HepG2 (cell line): ENCODE measurements around the gene HDAC10. TPM values are rescaled to one million over a fixed set of nuclear protein-coding genes. Genes with fewer than 3 reads are reported as not detected.

Source experiments
- BRF2 ChIP-seq: sonication (generic); formaldehyde crosslinking; IDR thresholded peaks from 2 replicates; pipeline ENCODE4 v1.8.1; 2022; ENCODE audit warnings: mild to moderate bottlenecking, missing genetic modification reagents
- E2F5 ChIP-seq: sonication (generic); formaldehyde crosslinking; conservative IDR thresholded peaks from 2 replicates; pipeline ENCODE4 v1.4.0; 2020; ENCODE audit warnings: missing genetic modification reagents
- GPN1 ChIP-seq: sonication (generic); formaldehyde crosslinking; IDR thresholded peaks from 2 replicates; pipeline ENCODE4 v1.5.1; 2020; ENCODE audit warnings: missing genetic modification reagents, borderline replicate concordance
- LCORL ChIP-seq, 2 experiments: fragments of 450-650 bp in 1 of 2; sonication (generic) in 1 of 2; formaldehyde crosslinking in 1 of 2; IDR thresholded peaks; 2 replicates each; pipeline versions ENCODE4 v1.5.0 to v1.6.1; 2017 to 2020; ENCODE audit warnings: antibody characterized with exemption in 1 of 2, missing genetic modification reagents in 1 of 2
- MAFF ChIP-seq: IDR thresholded peaks from 2 replicates; pipeline ENCODE4 v1.6.1; 2011; ENCODE audit warnings: low read depth, low read length, improper control_type of control experiment
- NFE2L2 ChIP-seq: fragments of 150-350 bp; IDR thresholded peaks from 2 replicates; pipeline ENCODE4 v1.6.1; 2014; ENCODE audit warnings: low read length
- PATZ1 ChIP-seq: sonication (generic); formaldehyde crosslinking; IDR thresholded peaks from 2 replicates; pipeline ENCODE4 v1.4.0; 2020; ENCODE audit warnings: missing genetic modification reagents
- RFX5 ChIP-seq: IDR thresholded peaks from 2 replicates; pipeline ENCODE4 v1.6.1; 2011; ENCODE audit warnings: low read depth, low read length, improper control_type of control experiment
- STAG1 ChIP-seq: sonication (generic); formaldehyde crosslinking; IDR thresholded peaks from 2 replicates; pipeline ENCODE4 v1.4.0; 2020; ENCODE audit warnings: missing genetic modification reagents
- THAP9 ChIP-seq: sonication (generic); formaldehyde crosslinking; IDR thresholded peaks from 2 replicates; pipeline ENCODE4; 2020; ENCODE audit warnings: missing genetic modification reagents, mild to moderate bottlenecking, borderline replicate concordance
- ZBTB7A ChIP-seq: sonication (generic); formaldehyde crosslinking; IDR thresholded peaks from 2 replicates; pipeline ENCODE4 v1.8.0; 2022; ENCODE audit warnings: mild to moderate bottlenecking, missing genetic modification reagents
- ZNF263 ChIP-seq: sonication (generic); formaldehyde crosslinking; IDR thresholded peaks from 2 replicates; pipeline ENCODE4 v1.4.0; 2020; ENCODE audit warnings: missing genetic modification reagents
- ZNF264 ChIP-seq: sonication (generic); formaldehyde crosslinking; IDR thresholded peaks from 2 replicates; pipeline ENCODE4 v1.4.0; 2020; ENCODE audit warnings: missing genetic modification reagents
- ZNF3 ChIP-seq: IDR thresholded peaks from 2 replicates; pipeline ENCODE4 v1.7.0; 2017; ENCODE audit warnings: inconsistent platforms
- ZNF570 ChIP-seq: sonication (generic); formaldehyde crosslinking; IDR thresholded peaks from 2 replicates; pipeline ENCODE4 v1.4.0; 2020; ENCODE audit warnings: mild to moderate bottlenecking, missing genetic modification reagents, borderline replicate concordance
- ZNF687 ChIP-seq: sonication (generic); formaldehyde crosslinking; IDR thresholded peaks from 2 replicates; pipeline ENCODE4 v1.5.1; 2020; ENCODE audit warnings: mild to moderate bottlenecking, missing genetic modification reagents, moderate library complexity
- polyA plus RNA-seq, 8 experiments: library from polyadenylated mRNA; depleted of rRNA in 3 of 8; stranded (reverse) in 7 of 8; unstranded in 1 of 8; fragments of >200 nt; fragmentation: Illumina TruSeq in 4 of 8; extraction: Trizol in 4 of 8; gene quantifications; 2 replicates each; pipeline versions ENCODE4 v1.2.1 to v1.2.3, GENCODE V29; 2011 to 2016; ENCODE audit warnings: low read depth in 4 of 8, missing spikeins in 1 of 8, mixed read lengths in 1 of 8; ENCODE audit not compliant: insufficient read depth in 1 of 8
- total RNA-seq, 5 experiments: library from RNA; depleted of rRNA; stranded (reverse); fragments of >200 nt; fragmentation: Illumina TruSeq; extraction: Trizol; gene quantifications; 2 replicates each; pipeline ENCODE4 v1.2.3, GENCODE V29; 2016; ENCODE audit warnings: low read depth in 1 of 5
- TF ChIP-seq, protein P1 (sequence below): sonication (generic); formaldehyde crosslinking; IDR thresholded peaks from 2 replicates; pipeline ENCODE4 v1.9.0; 2021; ENCODE audit warnings: missing genetic modification reagents, mild to moderate bottlenecking, borderline replicate concordance

Gene HDAC10
- total and polyA plus RNA-seq, 2 of the 13 experiments (the other 11 are each of a cell fraction or from before 2014, with no cell fraction given) = 13.9 to 14.9 TPM

DNA sequence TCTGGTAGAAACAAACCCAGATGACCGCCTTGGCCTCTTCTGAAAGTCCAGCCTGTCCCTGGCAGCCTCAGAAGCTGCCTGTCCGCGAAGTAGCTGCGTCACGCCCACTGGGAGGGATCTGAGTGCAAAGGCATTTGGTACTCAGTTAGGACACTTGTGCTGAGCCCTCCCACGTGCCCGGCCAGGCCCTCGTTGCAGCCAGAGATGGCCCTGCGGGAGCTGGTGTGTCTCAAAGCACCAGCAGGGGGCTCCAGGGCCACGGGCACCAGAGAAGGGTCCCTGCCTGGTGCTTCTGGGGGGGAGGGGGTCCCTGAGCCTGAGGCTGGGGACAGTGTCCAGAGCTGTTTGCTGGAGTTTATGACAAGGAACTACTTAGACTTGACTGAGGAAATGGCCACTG, 44.5 kb downstream of the HDAC10 start (continued):
- TF ChIP-seq ZNF263 (no peak), GPN1 (CRISPR knock-in tag) (no peak), ZNF687 (CRISPR knock-in tag) (peak; percentile 28), ZNF264 (CRISPR knock-in tag) (no peak), NFE2L2 (no peak), LCORL (IDR thresholded peaks at IDR 0.05) (no peak), LCORL (CRISPR knock-in tag; IDR thresholded peaks at IDR 0.05) (no peak), ZBTB7A (CRISPR knock-in tag) (0 out of 2 replicates have a peak, but pooled peaks have one; percentile 37), THAP9 (no peak), RFX5 (no peak), E2F5 (CRISPR knock-in tag) (no peak), PATZ1 (CRISPR knock-in tag) (0 out of 2 replicates have a peak, but pooled peaks have one; percentile 20), ZNF570 (CRISPR knock-in tag) (no peak), BRF2 (CRISPR knock-in tag) (no peak), STAG1 (CRISPR knock-in tag) (peak; percentile 30; the same call in 1 of the 2 replicates), MAFF (no peak), ZNF3 (CRISPR knock-in tag) (no peak)
- TF ChIP-seq, protein P1, sequence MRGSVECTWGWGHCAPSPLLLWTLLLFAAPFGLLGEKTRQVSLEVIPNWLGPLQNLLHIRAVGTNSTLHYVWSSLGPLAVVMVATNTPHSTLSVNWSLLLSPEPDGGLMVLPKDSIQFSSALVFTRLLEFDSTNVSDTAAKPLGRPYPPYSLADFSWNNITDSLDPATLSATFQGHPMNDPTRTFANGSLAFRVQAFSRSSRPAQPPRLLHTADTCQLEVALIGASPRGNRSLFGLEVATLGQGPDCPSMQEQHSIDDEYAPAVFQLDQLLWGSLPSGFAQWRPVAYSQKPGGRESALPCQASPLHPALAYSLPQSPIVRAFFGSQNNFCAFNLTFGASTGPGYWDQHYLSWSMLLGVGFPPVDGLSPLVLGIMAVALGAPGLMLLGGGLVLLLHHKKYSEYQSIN (CRISPR knock-in tag) = no peak
